Measurements from ENCODE around the gene IGF1R.

The IGF1R gene

GRCh38 chr15:98823012-98823458, 174.7 kb downstream of the IGF1R start:
- DNase-seq (ENCODE audit: low read depth in 2 of 3, low spot score in 1 of 3) = no peak

DNA sequence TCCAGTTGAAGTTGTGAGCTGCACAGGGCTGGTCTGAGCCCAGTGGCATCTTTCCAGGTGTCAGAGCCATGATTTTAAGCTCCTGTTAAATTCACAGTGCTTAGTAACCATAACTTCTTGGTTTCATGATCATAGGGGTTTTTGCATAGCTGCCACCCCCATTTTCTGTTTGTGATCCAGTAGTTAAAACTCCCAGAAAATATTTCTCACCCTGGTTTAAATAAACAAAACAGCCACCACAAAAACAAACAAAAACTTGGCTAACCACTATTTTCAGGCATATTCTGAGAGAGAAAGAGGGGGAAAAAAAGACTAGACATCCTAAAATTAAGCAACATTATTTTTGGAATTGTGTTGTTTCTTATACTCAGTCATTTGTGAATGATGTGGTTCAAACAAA, 175.3 kb downstream of the IGF1R start:
- no peak for DNase-seq (ENCODE audit: low read depth in 2 of 3, low spot score in 1 of 3)

DNA sequence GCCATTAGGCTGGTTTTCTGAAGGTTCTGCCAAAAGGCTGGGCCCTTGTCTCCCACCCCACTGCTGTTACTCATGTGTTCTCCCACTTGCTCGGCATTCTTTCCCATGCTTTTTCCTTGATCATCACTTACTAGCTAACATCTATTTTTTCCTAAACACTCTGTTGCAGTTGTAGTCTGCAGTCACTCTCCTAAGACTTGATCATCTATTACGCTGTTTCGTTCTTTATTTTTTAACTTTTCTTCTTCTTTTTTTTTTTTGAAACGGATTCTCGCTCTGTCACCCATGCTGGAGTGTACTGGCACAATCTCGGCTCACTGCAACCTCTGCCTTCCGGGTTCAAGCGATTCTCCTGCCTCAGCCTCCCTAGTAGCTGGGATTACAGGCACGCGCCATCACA, 176.3 kb downstream of the IGF1R start:
- DNase-seq (ENCODE audit: low read depth in 2 of 3, low spot score in 1 of 3) = no peak

DNA sequence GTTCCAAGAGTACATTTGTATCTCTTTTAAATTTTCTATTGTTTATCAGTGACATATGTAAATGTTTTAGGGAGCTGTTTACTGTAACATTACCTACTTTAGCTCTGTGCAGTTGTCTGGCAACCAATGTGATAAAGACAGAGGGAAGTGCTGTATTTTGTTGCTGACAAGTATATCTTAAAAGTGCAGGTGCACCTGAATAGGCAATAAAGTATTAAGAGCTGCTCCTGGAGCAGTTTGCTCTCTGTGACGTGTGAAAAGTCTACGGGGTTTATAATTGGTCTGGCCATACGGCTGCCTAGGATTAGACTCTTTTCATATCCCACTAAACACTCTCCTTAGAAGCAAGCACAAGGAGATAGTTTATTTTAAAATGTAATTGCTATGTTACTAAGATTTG, 178.3 kb downstream of the IGF1R start:
- no peak for DNase-seq (ENCODE audit: low read depth in 2 of 3, low spot score in 1 of 3)

GRCh38 chr15:98827217-98827616, 178.9 kb downstream of the IGF1R start:
- no peak for DNase-seq (ENCODE audit: low read depth in 2 of 3, low spot score in 1 of 3)

DNA sequence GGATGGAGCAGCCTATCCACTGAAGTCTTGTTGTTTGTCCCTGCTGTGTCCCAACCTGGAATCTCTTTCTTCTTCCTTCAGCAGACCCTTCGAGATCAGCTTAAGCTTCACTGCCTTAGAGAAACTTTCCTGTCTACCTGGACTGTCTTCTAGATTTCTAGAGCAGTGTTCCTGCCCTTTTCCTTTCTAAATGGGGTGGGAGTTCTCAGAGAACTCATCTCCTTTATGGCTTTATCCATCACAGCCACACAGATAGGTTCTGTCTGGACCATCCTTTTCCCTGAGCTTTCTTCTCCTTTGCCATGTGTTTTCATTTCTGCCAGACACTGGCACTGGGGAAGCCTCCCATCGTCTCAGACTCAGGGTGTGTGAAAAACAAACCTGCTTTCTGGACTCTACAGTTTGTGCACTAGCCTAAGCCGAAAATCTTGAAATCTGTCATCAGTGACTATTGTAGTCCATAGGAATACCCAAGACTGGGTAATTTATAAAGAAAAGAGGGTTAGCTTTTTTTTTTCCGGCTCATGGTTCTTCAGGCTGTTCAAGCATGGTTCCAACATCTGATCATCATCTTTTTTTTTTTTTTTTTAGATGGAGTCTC, 181.8 kb downstream of the IGF1R start:
- DNase-seq (ENCODE audit: low read depth in 2 of 3, low spot score in 1 of 3) = no peak

DNA sequence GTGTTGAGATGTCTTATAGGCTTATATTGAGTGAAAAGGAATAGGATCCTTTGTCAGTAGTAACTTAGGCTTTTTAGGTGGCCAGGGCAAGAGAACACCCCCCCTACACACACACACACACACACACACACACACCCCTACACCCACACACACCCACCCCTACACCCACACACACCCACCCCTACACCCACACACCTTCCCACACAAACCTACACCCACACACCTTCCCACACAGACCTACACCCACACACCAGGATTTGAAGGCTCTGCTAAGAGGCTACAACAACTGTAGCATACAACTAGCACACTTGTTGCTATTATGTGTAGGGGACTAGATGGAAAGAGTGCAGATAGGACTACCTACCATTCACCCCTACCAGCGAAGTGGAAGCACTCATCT, 186.6 kb downstream of the IGF1R start:
- DNase-seq (ENCODE audit: low read depth in 2 of 3, low spot score in 1 of 3) = no peak

DNA sequence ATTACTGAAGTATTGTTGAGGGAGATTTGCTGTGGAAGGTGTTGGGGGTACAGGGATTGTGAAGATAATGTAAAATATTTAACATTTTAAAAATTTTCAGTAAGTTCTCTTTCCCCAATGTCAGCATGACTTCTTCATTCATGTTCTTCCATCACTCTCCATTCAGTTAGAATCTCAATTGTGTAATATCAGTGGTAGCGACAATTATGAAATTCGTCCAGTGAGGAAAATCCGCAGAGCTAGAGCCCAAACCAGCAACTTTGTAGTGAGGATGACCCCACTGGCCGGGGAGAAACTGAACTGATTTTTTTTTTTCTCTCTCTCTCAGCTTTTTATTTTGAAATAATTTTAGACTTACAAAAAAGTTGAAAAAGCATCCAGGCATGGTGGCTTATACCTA, 187.5 kb downstream of the IGF1R start:
- DNase-seq (ENCODE audit: low read depth in 2 of 3, low spot score in 1 of 3) = no peak

DNA sequence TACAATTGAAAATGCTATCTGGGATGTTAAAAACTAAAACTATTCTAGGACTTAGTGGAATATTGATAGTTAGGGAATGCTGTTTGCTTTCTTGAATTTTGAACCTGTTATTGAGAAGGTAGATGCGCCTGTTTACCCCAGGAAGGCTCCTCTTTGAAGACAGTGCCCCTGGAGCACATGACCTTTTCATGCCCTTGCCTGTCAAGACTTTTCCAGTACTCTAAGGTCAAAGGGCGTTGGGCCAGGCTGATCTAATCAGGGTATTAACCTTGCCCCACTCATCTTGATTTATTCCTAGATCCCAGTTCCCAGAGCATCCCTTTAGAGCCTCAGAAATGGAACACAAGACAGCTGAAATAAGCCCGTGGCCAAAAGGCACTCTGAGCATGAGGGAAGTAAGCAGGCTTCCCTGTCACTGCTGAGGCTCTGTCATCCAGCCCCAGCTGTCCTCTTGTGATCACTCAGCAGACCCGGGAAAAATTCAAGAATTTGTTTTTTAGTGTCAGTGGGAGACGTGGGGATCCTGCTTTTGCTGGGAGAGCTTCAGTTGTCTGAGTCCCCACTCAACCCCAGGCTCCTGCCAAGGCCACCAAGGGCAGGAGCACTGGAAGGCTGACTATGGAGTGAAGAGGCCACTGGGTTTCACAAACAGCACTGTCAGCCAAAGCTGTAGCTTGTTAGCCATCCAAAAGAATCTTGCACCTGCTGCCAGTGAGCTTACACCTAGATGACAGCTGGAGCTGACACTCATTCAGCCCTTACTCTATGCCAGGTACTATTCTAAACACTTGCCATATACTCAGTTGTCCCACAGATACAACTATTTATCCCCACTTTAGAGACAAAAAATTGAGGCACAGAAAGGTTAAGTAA, 190.3 kb downstream of the IGF1R start:
- no peak for DNase-seq (ENCODE audit: low read depth in 2 of 3, low spot score in 1 of 3)

DNA sequence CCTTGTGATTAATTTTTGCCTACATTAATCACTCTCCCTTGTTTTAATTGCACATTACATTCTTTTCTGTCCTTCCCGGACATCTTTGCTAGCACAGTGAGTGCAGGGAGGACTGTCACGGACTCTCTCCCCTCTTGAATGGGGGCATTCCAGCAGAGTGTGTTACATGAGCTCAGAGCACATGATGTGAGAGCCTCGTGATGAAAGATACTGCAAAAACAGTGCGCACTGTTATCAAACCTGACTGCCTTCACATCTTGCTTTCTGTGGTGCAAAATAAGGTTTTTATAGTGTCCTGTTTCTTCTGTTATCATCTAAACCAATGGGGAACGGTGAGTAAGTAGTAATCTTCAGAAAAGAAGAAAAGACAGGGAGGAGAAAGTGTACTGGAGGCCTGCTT, 191.7 kb downstream of the IGF1R start:
- no peak for DNase-seq (ENCODE audit: low read depth in 2 of 3, low spot score in 1 of 3)

GRCh38 chr15:98841419-98841970, 193.2 kb downstream of the IGF1R start:
- no peak for DNase-seq (ENCODE audit: low read depth in 2 of 3, low spot score in 1 of 3)

DNA sequence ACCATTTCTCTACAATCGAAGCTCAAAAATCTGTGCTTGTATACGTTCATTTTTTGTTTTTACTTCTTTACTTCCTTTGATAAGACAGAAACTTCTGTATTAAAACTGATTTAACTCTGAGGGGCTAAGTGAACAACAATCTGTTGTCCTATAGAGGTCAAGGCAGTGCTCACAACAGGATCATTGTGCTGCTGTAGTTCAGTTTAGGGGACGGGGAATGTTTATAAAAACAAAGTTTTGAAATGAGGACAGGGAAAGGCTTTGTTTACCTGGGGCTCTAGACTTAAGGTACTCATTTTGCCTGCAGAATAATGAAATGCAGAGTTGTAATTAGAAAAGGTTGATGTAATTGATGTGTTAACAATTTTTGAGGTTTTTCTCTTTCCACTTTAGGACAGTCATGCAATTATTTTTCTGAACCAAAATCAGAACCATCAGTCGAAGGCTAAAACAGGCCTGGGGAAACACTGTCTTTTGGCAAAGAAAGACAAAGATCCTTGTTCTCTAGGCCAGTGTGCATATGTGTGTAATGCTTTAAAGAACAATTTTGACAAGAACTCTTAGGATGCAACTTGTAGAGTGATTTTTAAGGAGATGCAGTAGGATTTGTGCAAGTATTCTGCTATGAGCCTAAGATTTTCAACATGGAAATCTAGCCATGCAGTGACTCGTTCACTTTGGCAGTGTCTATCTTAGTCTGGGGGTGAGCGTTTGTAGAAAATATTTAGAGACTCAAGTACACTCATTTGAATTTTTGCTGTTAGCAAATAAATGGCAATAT, 194.0 kb downstream of the IGF1R start:
- DNase-seq (ENCODE audit: low read depth in 2 of 3, low spot score in 1 of 3) = no peak

DNA sequence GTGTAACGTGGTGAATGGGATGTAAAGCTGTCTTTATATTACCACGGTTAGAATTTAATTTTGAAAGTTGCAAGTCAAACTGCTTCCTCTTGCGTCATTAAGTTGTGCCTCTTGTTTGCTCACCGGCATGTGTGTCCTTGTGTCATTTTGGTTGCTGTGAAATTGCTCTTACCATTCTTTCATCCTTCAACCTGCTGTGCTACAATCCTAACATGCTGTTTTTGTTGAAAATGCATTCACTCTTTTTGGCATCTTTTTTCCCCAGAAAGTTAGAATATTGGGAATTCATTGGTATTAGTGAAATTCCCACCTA, 194.6 kb downstream of the IGF1R start:
- DNase-seq (ENCODE audit: low read depth in 2 of 3, low spot score in 1 of 3) = no peak

DNA sequence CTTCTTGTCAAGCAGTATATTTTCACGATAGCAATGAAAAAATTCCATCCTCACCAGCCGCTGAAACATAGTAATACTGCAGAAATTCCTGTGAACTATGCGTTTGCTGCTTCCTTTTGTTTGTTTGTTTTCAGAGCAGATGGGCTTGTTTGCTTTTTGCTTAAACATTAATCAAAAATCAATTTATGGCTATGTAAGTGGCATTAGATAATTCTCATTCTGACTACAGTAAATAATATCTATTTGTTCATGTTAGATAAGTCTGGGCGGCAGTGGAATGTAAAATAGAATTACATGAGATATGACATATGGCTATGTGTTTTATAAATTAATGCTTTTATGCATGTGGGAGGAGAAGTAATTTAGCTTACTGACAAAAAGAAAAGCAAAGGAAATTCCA, 195.5 kb downstream of the IGF1R start:
- DNase-seq (ENCODE audit: low read depth in 2 of 3, low spot score in 1 of 3) = no peak

- DNase-seq (ENCODE audit: low read depth in 2 of 3, low spot score in 1 of 3) = no peak
Measured at GRCh38 chr15:98844261-98844660, 195.9 kb downstream of the IGF1R start.

DNA sequence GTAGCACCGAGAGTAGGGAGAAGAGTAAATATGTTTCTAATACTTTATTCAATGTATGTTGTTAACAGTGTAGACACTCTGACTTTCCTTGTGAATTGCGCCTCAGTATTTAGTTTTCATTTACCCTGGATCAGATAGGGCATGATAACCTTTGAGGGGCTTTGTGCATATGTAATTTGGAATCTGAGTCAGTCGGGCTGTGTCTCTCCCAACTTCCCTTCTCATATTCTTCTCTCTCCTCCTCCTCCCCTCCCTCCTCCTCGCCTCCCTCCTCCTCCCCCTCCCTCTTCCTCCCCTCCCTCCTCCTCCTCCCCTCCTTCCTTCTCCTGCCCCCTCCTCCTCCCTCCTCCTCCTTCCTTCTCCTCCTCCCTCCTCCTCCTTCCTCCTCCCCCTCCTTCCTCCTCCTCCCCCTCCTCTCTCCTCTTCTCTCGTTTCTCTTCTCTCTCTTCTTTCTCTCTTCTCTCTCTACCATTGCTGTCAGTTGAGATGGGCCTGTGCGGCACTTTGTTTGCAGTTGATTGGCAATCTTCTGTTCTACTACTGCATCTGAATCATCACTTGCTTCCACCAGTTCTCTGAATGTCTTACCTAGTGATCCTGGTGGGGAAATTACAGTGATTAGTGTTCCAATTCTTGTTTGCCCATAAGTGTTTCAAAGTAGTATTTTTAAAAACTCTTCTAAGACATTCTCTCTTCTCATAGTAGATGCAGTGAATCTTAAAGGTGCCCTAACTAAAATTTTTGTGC, 197.0 kb downstream of the IGF1R start:
- no peak for DNase-seq (ENCODE audit: low read depth in 2 of 3, low spot score in 1 of 3)

DNA sequence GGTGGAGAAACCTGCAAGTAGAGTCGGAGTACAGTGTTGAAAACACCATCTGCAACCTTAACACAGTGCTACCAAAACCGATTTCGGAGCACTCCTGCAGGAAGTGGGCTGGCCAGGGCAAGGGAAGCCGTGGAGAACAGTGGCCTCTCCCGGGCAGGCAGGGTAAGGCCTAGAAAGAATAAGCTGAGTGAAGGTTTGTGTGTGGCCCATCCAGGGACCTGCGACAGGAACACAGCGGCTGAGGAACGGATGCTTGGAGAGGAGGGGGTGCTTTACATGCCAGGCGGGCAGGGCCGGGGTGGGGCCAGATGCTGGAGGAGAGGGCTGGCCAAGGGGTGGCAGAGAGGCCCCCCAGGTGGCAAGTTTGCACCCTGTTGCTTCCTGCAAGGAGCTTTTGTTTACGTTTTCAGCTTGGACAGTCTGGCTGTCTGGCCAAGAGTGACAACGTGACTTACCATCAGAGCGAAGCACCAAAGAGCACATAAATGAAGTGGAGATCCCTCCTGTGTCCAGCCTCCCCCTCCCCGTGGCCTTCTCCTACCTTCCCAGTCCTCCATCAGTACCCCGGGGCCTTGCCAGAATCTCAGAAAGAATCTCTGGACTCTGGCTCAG, 202.7 kb downstream of the IGF1R start:
- peak; percentile 53 to 61 (median 58) for DNase-seq (ENCODE audit: low read depth in 2 of 3, low spot score in 1 of 3)

DNA sequence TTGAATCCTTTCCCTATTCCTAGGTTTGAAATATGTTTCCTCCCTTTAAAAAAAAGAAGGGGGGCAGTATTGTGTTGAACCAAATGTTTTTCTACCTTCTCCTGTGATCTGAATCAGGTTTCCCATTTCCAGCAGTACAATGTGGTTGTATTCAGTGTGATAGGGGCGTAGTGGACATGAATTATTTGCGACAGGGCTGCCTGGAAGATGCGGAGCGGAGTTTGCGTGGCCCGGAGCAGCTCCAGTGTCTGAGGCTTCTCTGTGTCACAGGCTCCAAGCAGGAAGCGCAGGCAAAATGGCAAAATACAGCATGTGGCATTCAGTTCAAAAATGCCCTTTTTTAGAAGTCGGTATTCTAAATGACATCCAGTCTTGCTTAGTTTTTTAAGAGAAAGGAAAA, 204.8 kb downstream of the IGF1R start:
- DNase-seq (ENCODE audit: low read depth in 2 of 3, low spot score in 1 of 3) = peak; percentile 52 to 68 (median 64)

DNA sequence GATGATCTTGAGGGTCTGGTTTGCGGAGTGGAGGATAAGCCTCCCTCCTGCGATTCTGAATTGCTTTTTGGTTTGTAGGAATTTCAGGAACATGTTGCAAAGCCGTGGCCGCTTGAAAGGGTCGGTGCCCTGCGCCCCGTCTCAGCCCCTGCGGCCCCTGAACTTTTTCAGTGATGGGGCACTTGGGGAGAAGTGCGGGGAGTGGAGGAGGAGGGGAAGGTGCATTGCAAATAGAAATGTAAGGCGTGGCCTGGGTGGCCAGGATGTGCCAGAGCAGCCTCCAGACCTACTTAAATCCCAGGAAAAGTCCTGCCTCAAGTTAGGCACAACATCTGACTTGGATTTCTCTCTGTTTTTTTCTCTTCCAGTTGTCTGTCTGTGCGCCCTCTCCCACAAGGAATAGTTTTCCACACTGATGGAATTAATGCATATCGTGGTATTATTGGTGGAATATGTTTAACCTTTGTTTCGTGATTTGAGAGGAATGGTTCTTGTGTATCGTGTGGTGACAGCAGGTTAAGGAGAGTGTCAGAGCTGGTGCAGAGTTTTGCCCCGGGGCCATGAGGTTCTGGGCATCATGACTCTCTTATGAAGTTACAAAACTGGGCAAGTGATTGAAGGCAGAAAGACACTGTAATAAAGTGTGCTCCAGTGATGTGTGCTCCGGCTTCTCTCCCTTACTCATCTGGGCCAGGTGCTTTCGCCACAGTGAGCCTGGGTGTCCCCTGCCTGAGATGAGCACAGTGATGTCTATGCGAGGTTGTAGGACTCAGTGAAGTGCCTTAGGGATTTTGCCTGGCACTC, 205.5 kb downstream of the IGF1R start:
- DNase-seq (ENCODE audit: low read depth in 2 of 3, low spot score in 1 of 3) = no peak

DNA sequence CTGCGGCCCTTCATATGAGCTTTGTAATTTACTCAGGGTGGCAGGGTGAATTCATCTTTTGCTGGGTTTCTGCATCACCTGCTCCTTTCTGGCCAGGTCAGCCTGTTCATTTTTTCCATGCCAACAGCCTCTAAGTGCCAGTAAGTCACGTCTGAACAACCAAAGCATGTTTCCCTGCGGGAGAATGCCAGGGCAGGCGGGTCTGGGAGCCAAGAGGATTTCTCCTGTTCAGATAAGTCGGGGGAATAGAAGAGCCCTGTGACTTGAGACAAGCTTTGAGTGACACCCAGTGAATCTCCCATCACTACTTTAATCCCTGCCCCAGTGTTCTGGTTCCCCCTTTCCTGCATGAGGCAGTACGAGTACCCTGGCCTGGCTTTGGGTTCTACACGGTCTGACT, 206.2 kb downstream of the IGF1R start:
- DNase-seq (ENCODE audit: low read depth in 2 of 3, low spot score in 1 of 3) = no peak

Data from stimulated activated CD4-positive, alpha-beta T cell treated with anti-CD3 and anti-CD28 coated beads, Interleukin-12 subunit alpha, Interleukin-12 subunit beta, amount 100 ng/mL, for 48 hours (primary cell).